Hepatocyte (in vitro differentiated cells): ENCODE measurements around the gene SCFD2. TPM values are rescaled to one million over a fixed set of nuclear protein-coding genes. Genes with fewer than 3 reads are reported as not detected.

Experiments
- DNase-seq: peaks from one replicate; pipeline ENCODE4 v3.0.0-alpha.2; 2016; ENCODE audit warnings: low spot score
- H2AFZ ChIP-seq: fragments of 200-600 bp; sonication (generic); 2 replicates; pipeline ENCODE4 v1.6.0; 2016; ENCODE audit warnings: antibody characterized with exemption, mild to moderate bottlenecking
- H3K27ac ChIP-seq: fragments of 200-600 bp; sonication (generic); 2 replicates; pipeline ENCODE4 v1.5.1; 2016; ENCODE audit warnings: mild to moderate bottlenecking
- H3K27me3 ChIP-seq: fragments of 200-600 bp; sonication (generic); 2 replicates; pipeline ENCODE4 v1.6.1; 2016
- H3K36me3 ChIP-seq: fragments of 200-600 bp; sonication (generic); replicated peaks from 2 replicates; pipeline ENCODE4 v1.5.1; 2016; ENCODE audit warnings: low read depth; ENCODE audit not compliant: insufficient read depth
- H3K4me1 ChIP-seq: fragments of 200-600 bp; sonication (generic); 2 replicates; pipeline ENCODE4 v1.5.1; 2016; ENCODE audit warnings: mild to moderate bottlenecking, moderate library complexity; ENCODE audit not compliant: insufficient read depth
- H3K4me2 ChIP-seq: fragments of 200-600 bp; sonication (generic); 2 replicates; pipeline ENCODE4 v1.6.0; 2016
- H3K4me3 ChIP-seq: fragments of 200-600 bp; sonication (generic); 2 replicates; pipeline ENCODE4 v1.5.1; 2016; ENCODE audit warnings: mild to moderate bottlenecking
- H3K79me2 ChIP-seq: fragments of 200-600 bp; sonication (generic); 2 replicates; pipeline ENCODE4 v1.6.0; 2017; ENCODE audit warnings: mild to moderate bottlenecking
- H3K9me2 ChIP-seq: fragments of 200-600 bp; sonication (generic); replicated peaks from 2 replicates; pipeline ENCODE4 v1.6.0; 2017; ENCODE audit warnings: mild to moderate bottlenecking; ENCODE audit not compliant: insufficient read depth
- H3K9me3 ChIP-seq: fragments of 200-600 bp; sonication (generic); 2 replicates; pipeline ENCODE4 v1.5.1; 2016; ENCODE audit warnings: low read depth, mild to moderate bottlenecking
- H4K20me1 ChIP-seq: fragments of 200-600 bp; sonication (generic); 2 replicates; pipeline ENCODE4 v1.6.0; 2016; ENCODE audit warnings: mild to moderate bottlenecking; ENCODE audit not compliant: insufficient read depth, poor library complexity, severe bottlenecking
- CTCF ChIP-seq: fragments of 200-600 bp; sonication (generic); IDR thresholded peaks from 2 replicates; pipeline ENCODE4 v1.5.1; 2016; ENCODE audit warnings: antibody characterized with exemption, mild to moderate bottlenecking; ENCODE audit not compliant: poor library complexity
- EZH2 ChIP-seq: fragments of 200-600 bp; sonication (generic); IDR thresholded peaks from 2 replicates; pipeline ENCODE4 v1.6.1; 2016; ENCODE audit warnings: antibody characterized with exemption, mild to moderate bottlenecking, borderline replicate concordance
- EZH2phosphoT487 ChIP-seq: fragments of 200-600 bp; sonication (generic); IDR thresholded peaks from one replicate; pipeline ENCODE4 v1.6.1; 2018; ENCODE audit warnings: antibody characterized with exemption, mild to moderate bottlenecking, low read depth, moderate library complexity; ENCODE audit not compliant: unreplicated experiment, severe bottlenecking
- whole genome bisulfite sequencing: methylation state at CpG from one replicate; pipeline ENCODE4 v1.1.6; 2016; ENCODE audit warnings: low lambda C conversion rate; ENCODE audit errors: missing lambda C conversion rate; 5-methylcytosine and 5-hydroxymethylcytosine counted together
- polyA plus RNA-seq: library from polyadenylated mRNA; unstranded; fragments of >200 nt; fragmentation: Nextera tagmentation; extraction: Ambion mirVana; gene quantifications from 2 replicates; pipeline ENCODE4 v1.2.1, GENCODE V29; 2016
- total RNA-seq: library from RNA; depleted of rRNA; stranded (reverse); fragments of >200 nt; gene quantifications from 2 replicates; pipeline ENCODE4 v1.2.3, GENCODE V29; 2014

The SCFD2 gene
- total and polyA plus RNA-seq, 2 experiments from 2014 or later = 8.4 to 15.7 TPM

GRCh38 chr4:53066155-53066554 lies 299.7 kb downstream of the SCFD2 start:
- WGBS = 86% methylated on average over 1 of the region's 1 CpG
- H2AFZ ChIP-seq = no peak overlapping the region
- H3K9me3 ChIP-seq = no peaks in the 10 kb centered on the region
- H3K4me1 ChIP-seq = no peaks in the 10 kb centered on the region
- H3K36me3 ChIP-seq = no peaks in the 10 kb centered on the region
- no peak overlapping the region for H3K4me3 ChIP-seq
- no peaks in the 10 kb centered on the region for H3K27me3 ChIP-seq
- H3K9me2 ChIP-seq = no peaks in the 10 kb centered on the region
- no peak overlapping the region for H3K4me2 ChIP-seq
- no peaks in the 10 kb centered on the region for H4K20me1 ChIP-seq
- H3K27ac ChIP-seq = no peak overlapping the region
- TF ChIP-seq EZH2phosphoT487 (no peak), EZH2 (no peak), CTCF (no peak)
- no peak for DNase-seq
- H3K79me2 ChIP-seq = no peaks in the 10 kb centered on the region

GRCh38 chr4:53064609-53065008 lies 301.3 kb downstream of the SCFD2 start:
- 95% methylated on average over 1 of the region's 1 CpG for WGBS
- Histone ChIP-seq H3K27ac (no peak overlapping the region), H4K20me1 (no peaks in the 10 kb centered on the region), H3K79me2 (no peaks in the 10 kb centered on the region), H3K4me1 (no peaks in the 10 kb centered on the region), H2AFZ (no peak overlapping the region), H3K9me2 (no peaks in the 10 kb centered on the region), H3K4me3 (no peak overlapping the region), H3K27me3 (no peaks in the 10 kb centered on the region), H3K9me3 (no peaks in the 10 kb centered on the region), H3K36me3 (no peaks in the 10 kb centered on the region), H3K4me2 (no peak overlapping the region)
- no peak for DNase-seq
- TF ChIP-seq CTCF (no peak), EZH2 (no peak), EZH2phosphoT487 (no peak)

GRCh38 chr4:53061091-53061850 lies 304.6 kb downstream of the SCFD2 start:
- H3K79me2 ChIP-seq = no peaks in the 10 kb centered on the region
- H3K4me2 ChIP-seq = no peak overlapping the region
- no peak overlapping the region for H3K27ac ChIP-seq
- 92% methylated on average over 8 of the region's 8 CpGs for WGBS
- no peak for DNase-seq
- no peaks in the 10 kb centered on the region for H3K27me3 ChIP-seq
- H4K20me1 ChIP-seq = no peaks in the 10 kb centered on the region
- H3K9me3 ChIP-seq = no peaks in the 10 kb centered on the region
- no peaks in the 10 kb centered on the region for H3K36me3 ChIP-seq
- TF ChIP-seq EZH2phosphoT487 (no peak), CTCF (no peak), EZH2 (no peak)
- H3K4me3 ChIP-seq = no peak overlapping the region
- no peak overlapping the region for H2AFZ ChIP-seq
- H3K4me1 ChIP-seq = no peaks in the 10 kb centered on the region
- no peaks in the 10 kb centered on the region for H3K9me2 ChIP-seq
